K562 (cell line): ENCODE results near the gene SCARB2. TPM values are rescaled to one million over a fixed set of nuclear protein-coding genes. Genes with fewer than 3 reads are reported as not detected.

Experiments used
- BCL6 ChIP-seq: fragments of 250-450 bp; sonication (Bioruptor Pico); IDR thresholded peaks from 2 replicates; pipeline ENCODE4 v1.4.0; 2020
- CTCF ChIP-seq, 3 experiments: IDR thresholded peaks in 2 of 3; conservative IDR thresholded peaks in 1 of 3; 2 replicates each; pipeline ENCODE4 v1.5.1; 2011 to 2012; ENCODE audit warnings: low read length in 3 of 3, mild to moderate bottlenecking in 3 of 3, control low read depth in 2 of 3, improper control_type of control experiment in 1 of 3, inconsistent platforms in 1 of 3, low read depth in 1 of 3, mixed read lengths in 1 of 3, moderate library complexity in 1 of 3; ENCODE audit not compliant: insufficient read depth in 2 of 3
- HCFC1 ChIP-seq: IDR thresholded peaks from 2 replicates; pipeline ENCODE4 v1.6.1; 2012; ENCODE audit warnings: low read depth, low read length, improper control_type of control experiment
- MECOM ChIP-seq: fragments of 250-450 bp; sonication (Bioruptor Pico); IDR thresholded peaks from 2 replicates; pipeline ENCODE4 v1.8.0; 2022; ENCODE audit warnings: inconsistent platforms
- MTA2 ChIP-seq: fragments of 450-650 bp; IDR thresholded peaks from 2 replicates; pipeline ENCODE4 v1.6.1; 2016; ENCODE audit warnings: low read depth
- MYC ChIP-seq, 2 experiments: fragments of 250-450 bp in 1 of 2; sonication (Bioruptor Pico) in 1 of 2; IDR thresholded peaks; 2 replicates each; pipeline versions ENCODE4 v1.5.1 to v1.6.1; 2012 to 2021; ENCODE audit warnings: low read depth in 2 of 2, borderline replicate concordance in 1 of 2, improper control_type of control experiment in 1 of 2, low read length in 1 of 2, mild to moderate bottlenecking in 1 of 2, moderate library complexity in 1 of 2
- NCOA2 ChIP-seq, 2 experiments: fragments of 450-650 bp; IDR thresholded peaks; 2 replicates each; pipeline ENCODE4 v1.6.1; 2018; ENCODE audit warnings: mild to moderate bottlenecking in 2 of 2, moderate library complexity in 1 of 2; ENCODE audit not compliant: partially characterized antibody in 2 of 2
- RBFOX2 ChIP-seq: fragments of 200-400 bp; formaldehyde crosslinking; IDR thresholded peaks from 2 replicates; pipeline ENCODE4 v1.6.1; 2017; ENCODE audit warnings: low read depth, mild to moderate bottlenecking, low read length, moderate library complexity
- SIRT6 ChIP-seq: IDR thresholded peaks from one replicate; pipeline ENCODE4 v1.6.1; 2012; ENCODE audit warnings: low read depth, mild to moderate bottlenecking, control low read depth, inconsistent platforms, low read length, moderate library complexity
- THAP12 ChIP-seq: fragments of 250-450 bp; sonication (Bioruptor Pico); IDR thresholded peaks from 2 replicates; pipeline ENCODE4 v1.9.0; 2021; ENCODE audit warnings: mild to moderate bottlenecking, inconsistent platforms
- ZBTB49 ChIP-seq: sonication (generic); formaldehyde crosslinking; IDR thresholded peaks from 2 replicates; pipeline ENCODE4 v1.8.0; 2022; ENCODE audit warnings: missing genetic modification reagents, mild to moderate bottlenecking, borderline replicate concordance
- ZNF165 ChIP-seq: fragments of 250-450 bp; sonication (Bioruptor Pico); IDR thresholded peaks from 2 replicates; pipeline ENCODE4 v1.4.0; 2020; ENCODE audit warnings: borderline replicate concordance
- ZNF699 ChIP-seq: fragments of 250-450 bp; sonication (Bioruptor Pico); IDR thresholded peaks from 2 replicates; pipeline ENCODE4 v1.8.0; 2021; ENCODE audit warnings: mild to moderate bottlenecking, moderate library complexity; ENCODE audit not compliant: insufficient replicate concordance
- ZNF717 ChIP-seq: fragments of 250-450 bp; sonication (Bioruptor Pico); IDR thresholded peaks from 2 replicates; pipeline ENCODE4 v1.5.0; 2021
- ZZZ3 ChIP-seq: fragments of 450-650 bp; IDR thresholded peaks from 2 replicates; pipeline ENCODE4 v1.6.1; 2016; ENCODE audit warnings: antibody characterized with exemption, mild to moderate bottlenecking, moderate library complexity
- polyA plus RNA-seq, 8 experiments: library from polyadenylated mRNA; depleted of rRNA in 4 of 8; stranded (reverse) in 5 of 8; unstranded in 3 of 8; fragments of >200 nt; fragmentation: Nextera tagmentation in 2 of 8; fragmentation: Illumina TruSeq in 1 of 8; extraction: Ambion mirVana in 2 of 8; extraction: Trizol in 1 of 8; gene quantifications; 2 replicates each; pipeline versions ENCODE4 v1.2.1 to v1.2.3, GENCODE V29; 2011 to 2014; ENCODE audit warnings: inconsistent platforms in 1 of 8, missing spikeins in 1 of 8
- total RNA-seq, 7 experiments: library from RNA; depleted of rRNA in 6 of 7; stranded (reverse); fragments of >200 nt in 6 of 7; fragmentation: Illumina TruSeq in 2 of 7; extraction: Trizol in 2 of 7; gene quantifications; 2 replicates each; pipeline versions ENCODE4 v1.2.1 to v1.2.3, GENCODE V29; 2011 to 2021; ENCODE audit warnings: low replicate concordance in 1 of 7
- TF ChIP-seq, protein P1 (sequence below), 2 experiments: fragments of 150-350 bp in 1 of 2; IDR thresholded peaks; 2 replicates each; pipeline ENCODE4 v1.6.1; 2012 to 2016; ENCODE audit warnings: low read depth in 2 of 2, low read length in 2 of 2, mild to moderate bottlenecking in 1 of 2, moderate library complexity in 1 of 2

Gene SCARB2
- total and polyA plus RNA-seq, 9 of the 15 experiments (the other 6 are each of a cell fraction or from before 2014, with no cell fraction given), result 6.1 to 25.8 (median 17.8) TPM

- TF ChIP-seq MTA2 (no peak), ZNF165 (CRISPR knock-in tag) (no peak), THAP12 (peak; percentile 81; the same call in 1 of the 2 replicates), ZBTB49 (peak; percentile 94), MECOM (no peak), RBFOX2 (peak; percentile 99), NCOA2 (IDR thresholded peaks at IDR 0.05; ENCODE audit: partially characterized antibody in 2 of 2) (no peak), CTCF (IDR thresholded peaks at IDR 0.05 in 2 of 3, conservative IDR thresholded peaks at IDR 0.05 in 1 of 3; ENCODE audit: insufficient read depth in 2 of 3, low read depth in 1 of 3, low read length in 3 of 3) (no peak), ZNF717 (CRISPR knock-in tag) (0 out of 2 replicates have a peak, but pooled peaks have one; percentile 35), ZZZ3 (no peak), HCFC1 (peak; percentile 87), MYC (IDR thresholded peaks at IDR 0.05; ENCODE audit: low read depth, low read length) (peak; percentile 89), MYC (CRISPR knock-in tag; IDR thresholded peaks at IDR 0.05; ENCODE audit: borderline replicate concordance, low read depth) (no peak), ZNF699 (no peak), SIRT6 (no peak), BCL6 (CRISPR knock-in tag) (no peak)
- TF ChIP-seq, protein P1, sequence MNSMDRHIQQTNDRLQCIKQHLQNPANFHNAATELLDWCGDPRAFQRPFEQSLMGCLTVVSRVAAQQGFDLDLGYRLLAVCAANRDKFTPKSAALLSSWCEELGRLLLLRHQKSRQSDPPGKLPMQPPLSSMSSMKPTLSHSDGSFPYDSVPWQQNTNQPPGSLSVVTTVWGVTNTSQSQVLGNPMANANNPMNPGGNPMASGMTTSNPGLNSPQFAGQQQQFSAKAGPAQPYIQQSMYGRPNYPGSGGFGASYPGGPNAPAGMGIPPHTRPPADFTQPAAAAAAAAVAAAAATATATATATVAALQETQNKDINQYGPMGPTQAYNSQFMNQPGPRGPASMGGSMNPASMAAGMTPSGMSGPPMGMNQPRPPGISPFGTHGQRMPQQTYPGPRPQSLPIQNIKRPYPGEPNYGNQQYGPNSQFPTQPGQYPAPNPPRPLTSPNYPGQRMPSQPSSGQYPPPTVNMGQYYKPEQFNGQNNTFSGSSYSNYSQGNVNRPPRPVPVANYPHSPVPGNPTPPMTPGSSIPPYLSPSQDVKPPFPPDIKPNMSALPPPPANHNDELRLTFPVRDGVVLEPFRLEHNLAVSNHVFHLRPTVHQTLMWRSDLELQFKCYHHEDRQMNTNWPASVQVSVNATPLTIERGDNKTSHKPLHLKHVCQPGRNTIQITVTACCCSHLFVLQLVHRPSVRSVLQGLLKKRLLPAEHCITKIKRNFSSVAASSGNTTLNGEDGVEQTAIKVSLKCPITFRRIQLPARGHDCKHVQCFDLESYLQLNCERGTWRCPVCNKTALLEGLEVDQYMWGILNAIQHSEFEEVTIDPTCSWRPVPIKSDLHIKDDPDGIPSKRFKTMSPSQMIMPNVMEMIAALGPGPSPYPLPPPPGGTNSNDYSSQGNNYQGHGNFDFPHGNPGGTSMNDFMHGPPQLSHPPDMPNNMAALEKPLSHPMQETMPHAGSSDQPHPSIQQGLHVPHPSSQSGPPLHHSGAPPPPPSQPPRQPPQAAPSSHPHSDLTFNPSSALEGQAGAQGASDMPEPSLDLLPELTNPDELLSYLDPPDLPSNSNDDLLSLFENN (IDR thresholded peaks at IDR 0.05; ENCODE audit: low read depth in 2 of 2, low read length in 2 of 2), result no peak; a peak in 1 of 4 replicates
Observed at GRCh38 chr4:76148142-76148865, 65.3 kb downstream of the SCARB2 start, which contains the start of gene NUP54 (continued).
